B cell (primary cell): ENCODE results near the gene RBM45. TPM values are rescaled to one million over a fixed set of nuclear protein-coding genes. Genes with fewer than 3 reads are reported as not detected.

ENCODE experiments used
- ATAC-seq: fragments of 200-7000 bp; cut with Tn5 transposase; one replicate; pipeline ENCODE4 v1.10.0; 2021; ENCODE audit warnings: low read depth, mild to moderate bottlenecking, moderate number of reproducible peaks, moderate library complexity
- CTCF ChIA-PET: fragments of 350-600 bp; sonication (Branson Sonifier 250); formaldehyde crosslinking; loops from one replicate; lab custom pipeline; 2021; ENCODE audit warnings: antibody characterized with exemption, inconsistent platforms; lab: Charles Lee
- POLR2A ChIA-PET: fragments of 350-600 bp; sonication (Branson Sonifier 250); formaldehyde crosslinking; loops from one replicate; lab custom pipeline; 2021; ENCODE audit warnings: antibody characterized with exemption; lab: Charles Lee
- DNase-seq: peaks from one replicate; pipeline ENCODE4 v3.0.0; 2013
- H2AFZ ChIP-seq: 2 replicates; pipeline ENCODE4 v1.6.1; 2012; ENCODE audit warnings: mild to moderate bottlenecking, low read depth, low read length; ENCODE audit not compliant: insufficient read depth, poor library complexity, severe bottlenecking
- H3K27ac ChIP-seq, 2 donors: 1 replicate in 1 of 2; 2 replicates in 1 of 2; pipeline ENCODE4 v1.5.1; 2012 to 2013; ENCODE audit warnings: low read length in 2 of 2, mild to moderate bottlenecking in 2 of 2, moderate library complexity in 1 of 2
- H3K27me3 ChIP-seq, 4 experiments: fragments of 200-600 bp in 1 of 4; sonication (generic) in 1 of 4; replicated peaks in 1 of 4; 1 replicate in 2 of 4; 2 replicates in 2 of 4; pipeline versions ENCODE4 v1.6.1 to v1.7.0; 2013 to 2016; ENCODE audit warnings: low read length in 3 of 4, mild to moderate bottlenecking in 2 of 4, mixed read lengths in 1 of 4, moderate library complexity in 1 of 4; ENCODE audit not compliant: insufficient read depth in 4 of 4, control insufficient read depth in 3 of 4; ENCODE audit errors: control extremely low read depth in 1 of 4
- H3K36me3 ChIP-seq, 2 experiments: replicated peaks in 1 of 2; 1 replicate in 1 of 2; 2 replicates in 1 of 2; pipeline versions ENCODE4 v1.6.1 to v1.7.1; 2013; ENCODE audit warnings: low read length in 1 of 2; ENCODE audit not compliant: insufficient read depth in 2 of 2, control insufficient read depth in 1 of 2; ENCODE audit errors: control extremely low read depth in 1 of 2, extremely low read depth in 1 of 2
- H3K4me1 ChIP-seq, 2 donors: fragments of 200-600 bp in 1 of 2; sonication (generic) in 1 of 2; 1 replicate in 1 of 2; 2 replicates in 1 of 2; pipeline versions ENCODE4 v1.5.1 to v1.6.1; 2013 to 2017; ENCODE audit warnings: low read length in 2 of 2; ENCODE audit not compliant: control insufficient read depth in 2 of 2, insufficient read depth in 2 of 2
- H3K4me2 ChIP-seq: replicated peaks from 2 replicates; pipeline ENCODE3; 2012; ENCODE audit warnings: mild to moderate bottlenecking, low read depth, low read length; ENCODE audit not compliant: poor library complexity, severe bottlenecking
- H3K4me3 ChIP-seq, 5 experiments: fragments of 200-600 bp in 1 of 5; sonication (generic) in 1 of 5; 1 replicate in 3 of 5; 2 replicates in 2 of 5; pipeline versions ENCODE4 v1.5.1 to v1.7.0; 2011 to 2016; ENCODE audit warnings: low read length in 4 of 5, mild to moderate bottlenecking in 4 of 5, low read depth in 2 of 5, control low read depth in 1 of 5, moderate library complexity in 1 of 5; ENCODE audit not compliant: insufficient read depth in 1 of 5; ENCODE audit errors: control extremely low read depth in 1 of 5, extremely low read depth in 1 of 5
- H3K79me2 ChIP-seq: fragments of 200-600 bp; sonication (generic); one replicate; pipeline ENCODE4 v1.6.0; 2016; ENCODE audit warnings: low read length; ENCODE audit not compliant: control insufficient read depth, insufficient read depth
- H3K9ac ChIP-seq: fragments of 200-600 bp; sonication (generic); 2 replicates; pipeline ENCODE4 v1.6.1; 2017; ENCODE audit warnings: mild to moderate bottlenecking, low read length, moderate library complexity
- H3K9me3 ChIP-seq, 3 donors: one replicate each; pipeline versions ENCODE4 v1.6.1 to v1.7.1; 2013; ENCODE audit warnings: low read length in 2 of 3; ENCODE audit not compliant: control insufficient read depth in 2 of 3, insufficient read depth in 1 of 3; ENCODE audit errors: control extremely low read depth in 1 of 3
- H4K20me1 ChIP-seq: 2 replicates; pipeline ENCODE4 v1.6.0; 2012; ENCODE audit warnings: mild to moderate bottlenecking, low read length; ENCODE audit not compliant: insufficient read depth, control insufficient read depth, poor library complexity, severe bottlenecking
- H3K27ac Mint-ChIP-seq: one replicate; pipeline ENCODE4 v1.8.0; 2021; ENCODE audit warnings: mixed read lengths
- H3K27me3 Mint-ChIP-seq: one replicate; pipeline ENCODE4 v1.8.0; 2021; ENCODE audit warnings: mixed read lengths
- H3K4me1 Mint-ChIP-seq: one replicate; pipeline ENCODE4 v1.8.0; 2021; ENCODE audit warnings: mixed read lengths
- H3K4me3 Mint-ChIP-seq: one replicate; pipeline ENCODE4 v1.8.0; 2021; ENCODE audit warnings: mixed read lengths
- H3K9me3 Mint-ChIP-seq: one replicate; pipeline ENCODE4 v1.8.0; 2022; ENCODE audit warnings: mixed read lengths; ENCODE audit not compliant: insufficient read depth
- EZH2 ChIP-seq: IDR thresholded peaks from 2 replicates; pipeline ENCODE4 v1.6.1; 2012; ENCODE audit warnings: borderline replicate concordance, low read depth, mild to moderate bottlenecking, moderate library complexity, low read length; ENCODE audit not compliant: insufficient read depth, poor library complexity, severe bottlenecking
- WGBS: methylation state at CpG from one replicate; pipeline ENCODE4 v1.1.5; 2013; ENCODE audit warnings: missing lambda C conversion rate; ENCODE audit not compliant: insufficient coverage; 5-methylcytosine and 5-hydroxymethylcytosine counted together
- intact Hi-C: fragments of 100-400 bp; cut with micrococcal nuclease; formaldehyde crosslinking; loops from one replicate; pipeline ENCODE4 v1.10.0; 2022
- polyA plus RNA-seq: library from polyadenylated mRNA; depleted of rRNA; stranded (reverse); fragments of >200 nt; gene quantifications from 2 replicates; pipeline ENCODE4 v1.2.3, GENCODE V29; 2012
- total RNA-seq, 2 donors: library from RNA; stranded (reverse); fragments of 120-200 nt in 1 of 2; gene quantifications; 1 replicate in 1 of 2; 2 replicates in 1 of 2; pipeline versions ENCODE4 v1.2.3 to v1.2.4, GENCODE V29; 2013 to 2022
- TF ChIP-seq, protein P1 (sequence below): fragments of 200-600 bp; IDR thresholded peaks from one replicate; pipeline ENCODE4 v1.8.0; 2022; ENCODE audit warnings: antibody characterized with exemption, mild to moderate bottlenecking

The RBM45 gene
- total and polyA plus RNA-seq, 2 donors (not counting 1 experiment from before 2014, with no cell fraction given) = 4.6 to 24.0 TPM

DNA sequence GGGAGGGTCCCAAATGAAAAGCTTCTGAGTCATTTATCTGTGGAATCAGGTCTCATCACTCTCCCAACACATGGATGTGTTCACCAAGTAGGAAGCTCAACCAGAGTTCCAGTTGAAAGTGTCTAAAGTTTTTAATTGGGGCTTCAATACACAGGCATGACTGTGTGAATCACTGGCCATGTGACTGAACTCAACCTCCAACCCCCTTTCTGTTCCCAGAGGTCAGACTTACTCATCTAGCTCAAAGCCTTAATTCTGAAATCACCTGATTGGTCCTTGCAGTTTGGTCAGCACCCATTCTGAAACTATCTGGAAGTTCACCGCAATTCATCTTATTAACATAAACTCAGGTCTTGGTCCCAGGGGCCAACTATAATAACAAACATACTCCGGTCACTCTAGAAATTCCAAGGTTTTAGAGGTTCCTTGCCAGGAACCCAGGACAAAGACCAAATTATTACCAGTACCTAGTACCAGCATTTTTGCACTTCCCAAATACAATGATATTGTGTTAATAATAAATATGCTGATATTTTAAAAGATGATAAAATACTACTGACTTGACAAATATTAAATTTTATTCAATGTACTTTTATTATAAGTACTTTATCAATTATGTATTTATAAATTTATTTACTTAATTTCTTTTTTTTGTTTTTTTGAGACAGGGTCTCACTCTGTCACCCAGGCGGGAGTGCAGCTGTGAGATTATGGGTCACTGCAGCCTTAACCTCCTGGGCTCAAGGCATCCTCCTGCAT, 10.7 kb upstream of the RBM45 start:
- no peak overlapping the region for H3K27ac Mint-ChIP-seq
- DNase-seq = no peak
- Histone ChIP-seq H2AFZ (no peak overlapping the region), H4K20me1 (no peaks in the 10 kb centered on the region), H3K4me2 (no peak overlapping the region), H3K27me3 (no peaks in the 10 kb centered on the region), H3K4me3 (no peak overlapping the region), H3K27ac (no peak overlapping the region), H3K4me1 (no peaks in the 10 kb centered on the region), H3K36me3 (no peaks in the 10 kb centered on the region), H3K79me2 (no peaks in the 10 kb centered on the region), H3K9ac (no peak overlapping the region), H3K9me3 (no peaks in the 10 kb centered on the region)
- 100% methylated on average over 3 of the region's 3 CpGs for WGBS
- ChIA-PET POLR2A (no interaction called here), CTCF (interaction anchor here (1.1 to 2.1 kb wide), 2 partner anchors 10 to 15 kb away, joined by 3 to 8 read pairs; partner anchors contain the start of gene RBM45)
- no peak for ATAC-seq
- TF ChIP-seq, protein P1, sequence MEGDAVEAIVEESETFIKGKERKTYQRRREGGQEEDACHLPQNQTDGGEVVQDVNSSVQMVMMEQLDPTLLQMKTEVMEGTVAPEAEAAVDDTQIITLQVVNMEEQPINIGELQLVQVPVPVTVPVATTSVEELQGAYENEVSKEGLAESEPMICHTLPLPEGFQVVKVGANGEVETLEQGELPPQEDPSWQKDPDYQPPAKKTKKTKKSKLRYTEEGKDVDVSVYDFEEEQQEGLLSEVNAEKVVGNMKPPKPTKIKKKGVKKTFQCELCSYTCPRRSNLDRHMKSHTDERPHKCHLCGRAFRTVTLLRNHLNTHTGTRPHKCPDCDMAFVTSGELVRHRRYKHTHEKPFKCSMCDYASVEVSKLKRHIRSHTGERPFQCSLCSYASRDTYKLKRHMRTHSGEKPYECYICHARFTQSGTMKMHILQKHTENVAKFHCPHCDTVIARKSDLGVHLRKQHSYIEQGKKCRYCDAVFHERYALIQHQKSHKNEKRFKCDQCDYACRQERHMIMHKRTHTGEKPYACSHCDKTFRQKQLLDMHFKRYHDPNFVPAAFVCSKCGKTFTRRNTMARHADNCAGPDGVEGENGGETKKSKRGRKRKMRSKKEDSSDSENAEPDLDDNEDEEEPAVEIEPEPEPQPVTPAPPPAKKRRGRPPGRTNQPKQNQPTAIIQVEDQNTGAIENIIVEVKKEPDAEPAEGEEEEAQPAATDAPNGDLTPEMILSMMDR = no peak
- TF ChIP-seq EZH2 = no peak
- H3K9me3 Mint-ChIP-seq = no peaks in the 10 kb centered on the region
- H3K27me3 Mint-ChIP-seq = peaks cover 4% of the 10 kb centered on the region
- intact Hi-C loops = no loop called here
- H3K4me1 Mint-ChIP-seq = no peaks in the 10 kb centered on the region
- H3K4me3 Mint-ChIP-seq = no peak overlapping the region

DNA sequence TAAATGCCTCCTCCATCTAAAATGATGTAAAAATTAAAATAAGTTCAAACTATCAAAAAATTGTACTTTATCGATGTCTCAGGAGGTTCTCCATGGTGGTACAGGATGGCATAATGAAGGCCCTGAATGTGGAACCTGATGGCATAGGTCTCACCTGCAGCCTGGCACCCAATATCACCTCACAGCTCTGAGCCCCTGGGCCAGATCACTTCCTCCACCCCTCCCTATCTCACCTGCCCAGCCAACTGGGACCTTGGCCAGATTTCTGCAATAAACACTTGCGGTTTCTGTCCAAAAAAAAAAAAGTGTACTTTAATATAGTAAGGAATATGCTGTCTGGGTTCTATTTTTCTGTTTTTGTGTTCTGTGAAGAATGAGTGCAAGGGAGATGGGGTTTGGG, 6.7 kb upstream of the RBM45 start:
- no peaks in the 10 kb centered on the region for H3K9me3 Mint-ChIP-seq
- peaks cover 4% of the 10 kb centered on the region for H3K27me3 Mint-ChIP-seq
- Histone ChIP-seq H3K27me3 (no peaks in the 10 kb centered on the region), H2AFZ (no peak overlapping the region), H4K20me1 (no peaks in the 10 kb centered on the region), H3K9ac (no peak overlapping the region), H3K4me3 (no peak overlapping the region), H3K9me3 (no peaks in the 10 kb centered on the region), H3K27ac (no peak overlapping the region), H3K4me1 (no peaks in the 10 kb centered on the region), H3K36me3 (no peaks in the 10 kb centered on the region), H3K4me2 (no peak overlapping the region), H3K79me2 (no peaks in the 10 kb centered on the region)
- CTCF ChIA-PET = no interaction called here
- H3K27ac Mint-ChIP-seq = no peak overlapping the region
- H3K4me1 Mint-ChIP-seq = no peaks in the 10 kb centered on the region
- H3K4me3 Mint-ChIP-seq = no peak overlapping the region
- ATAC-seq (no peak), DNase-seq (no peak)
- POLR2A ChIA-PET = no interaction called here
- intact Hi-C loops = no loop called here
- no CpG with 5 or more reads among the region's 2 CpGs for WGBS
- no peak for TF ChIP-seq EZH2
- TF ChIP-seq, protein P1 = no peak
